ENCODE results near the gene STAMBP. TPM values are rescaled to one million over a fixed set of nuclear protein-coding genes. Genes with fewer than 3 reads are reported as not detected.

The STAMBP gene
- total and polyA plus RNA-seq, 2 of the 13 experiments (the other 11 are each of a cell fraction or from before 2014, with no cell fraction given), result 49.6 to 53.2 TPM

GRCh38 chr2:73821227-73821626, 7.5 kb upstream of the STAMBP start:
- POLR2A ChIA-PET, result no interaction called here
- H2AFZ ChIP-seq (ENCODE audit: low read length), result no peak overlapping the region
- no peak for ATAC-seq
- H3K9ac ChIP-seq (ENCODE audit: insufficient read depth, low read depth, low read length), result no peak overlapping the region
- H3K27ac ChIP-seq (ENCODE audit: extremely low read length, insufficient read depth, low read length), result no peak overlapping the region
- peaks cover 3 to 9% of the 10 kb centered on the region in 2 experiments; a peak in 3 of 5 replicates for H3K27me3 ChIP-seq (ENCODE audit: control insufficient read depth in 1 of 2, insufficient read depth in 2 of 2, low read length in 2 of 2)
- no peaks in the 10 kb centered on the region for H4K20me1 ChIP-seq (ENCODE audit: insufficient read depth, low read length)
- H3K79me2 ChIP-seq (ENCODE audit: insufficient read depth, low read length), result no peaks in the 10 kb centered on the region
- CTCF ChIA-PET (ENCODE audit: low intra/inter-chr PET ratio, low total read pairs), result no interaction called here
- 3% methylated on average over 2 of the region's 2 CpGs for WGBS (ENCODE audit: low lambda C conversion rate)
- no TSS peak for BruUV-seq (replicated peaks)
- intact Hi-C loops (cut with micrococcal nuclease; ENCODE audit: unreplicated experiment) (no loop called here), in situ Hi-C loops (cut with HindIII; ENCODE audit: extremely low pct_ligation_motif_present, low pct_unique_long_range_greater_than_20kb) (no loop called here)
- H3K4me1 ChIP-seq (ENCODE audit: insufficient read depth, low read length), result no peaks in the 10 kb centered on the region
- no peak for DNase-seq (ENCODE audit: low spot score)
- no peaks in the 10 kb centered on the region for H3K36me3 ChIP-seq (replicated peaks in 1 of 2; ENCODE audit: control insufficient read depth in 1 of 2, insufficient read depth in 2 of 2, low read length in 2 of 2)
- no peak for FAIRE-seq
- H3K4me3 ChIP-seq (replicated peaks in 1 of 3; ENCODE audit: insufficient read depth in 1 of 3, low read depth in 2 of 3, low read length in 3 of 3), result no peak overlapping the region
- no peak overlapping the region for H3K4me2 ChIP-seq (ENCODE audit: low read depth, low read length)
- no peaks in the 10 kb centered on the region for H3K9me3 ChIP-seq (ENCODE audit: low read length)
- TF ChIP-seq DPF2 (CRISPR knock-in tag; IDR thresholded peaks at IDR 0.05; ENCODE audit: borderline replicate concordance, low read depth) (no peak), MYC (CRISPR knock-in tag; IDR thresholded peaks at IDR 0.05; ENCODE audit: borderline replicate concordance) (no peak), ZNF142 (CRISPR knock-in tag; IDR thresholded peaks at IDR 0.05) (no peak), ZNF576 (CRISPR knock-in tag; IDR thresholded peaks at IDR 0.05) (no peak), XRCC5 (optimal IDR thresholded peaks at IDR 0.05; ENCODE audit: low read length) (no peak), ZFP41 (CRISPR knock-in tag; IDR thresholded peaks at IDR 0.05; ENCODE audit: borderline replicate concordance) (no peak), DMTF1 (CRISPR knock-in tag; IDR thresholded peaks at IDR 0.05) (no peak), HNRNPLL (IDR thresholded peaks at IDR 0.05; ENCODE audit: low read depth, low read length, poor library complexity, severe bottlenecking) (no peak), MTF1 (CRISPR knock-in tag; IDR thresholded peaks at IDR 0.05) (no peak), RAD51 (IDR thresholded peaks at IDR 0.05; ENCODE audit: borderline replicate concordance) (no peak), YY1 (IDR thresholded peaks at IDR 0.05; ENCODE audit: insufficient read depth, insufficient replicate concordance, low read depth, low read length) (no peak), GLMP (CRISPR knock-in tag; IDR thresholded peaks at IDR 0.05; ENCODE audit: borderline replicate concordance) (no peak)
